Vagina (tissue), 2 donors: ENCODE measurements around the gene TENM4. TPM values are rescaled to one million over a fixed set of nuclear protein-coding genes. Genes with fewer than 3 reads are reported as not detected.

Source experiments
- DNase-seq, 2 donors: peaks; one replicate each; pipeline ENCODE4 v3.0.0-alpha.2; 2017; ENCODE audit errors: extremely low spot score in 2 of 2
- H3K27ac ChIP-seq: fragments of 200-600 bp; sonication (generic); one replicate; pipeline ENCODE4 v1.5.1; 2019
- H3K27me3 ChIP-seq: fragments of 200-600 bp; sonication (generic); one replicate; pipeline ENCODE4 v1.5.1; 2019
- H3K36me3 ChIP-seq, 2 donors: fragments of 200-600 bp; sonication (generic); one replicate each; pipeline ENCODE4 v1.5.1; 2017 to 2019
- H3K4me1 ChIP-seq: fragments of 200-600 bp; sonication (generic); one replicate; pipeline ENCODE4 v1.5.1; 2019
- H3K4me3 ChIP-seq, 2 donors: fragments of 200-600 bp; sonication (generic); 1 replicate in 1 of 2; 2 replicates in 1 of 2; pipeline ENCODE4 v1.5.1; 2016 to 2019
- H3K9me3 ChIP-seq: fragments of 200-600 bp; sonication (generic); one replicate; pipeline ENCODE4 v1.5.1; 2019
- POLR2A ChIP-seq, 2 donors: fragments of 450-650 bp; IDR thresholded peaks; one replicate each; pipeline ENCODE4 v1.6.1; 2017; ENCODE audit warnings: antibody characterized with exemption in 2 of 2, mild to moderate bottlenecking in 2 of 2, moderate library complexity in 2 of 2
- POLR2AphosphoS5 ChIP-seq, 2 donors: sonication (generic); formaldehyde crosslinking; IDR thresholded peaks; one replicate each; pipeline ENCODE4 v1.9.0; 2017; ENCODE audit warnings: antibody characterized with exemption in 2 of 2, mild to moderate bottlenecking in 2 of 2, low read depth in 1 of 2; ENCODE audit not compliant: insufficient read depth in 1 of 2
- intact Hi-C: fragments of 100-400 bp; cut with DNase I; formaldehyde crosslinking; loops from one replicate; pipeline ENCODE4 v1.15.1; 2023
- total RNA-seq: library from RNA; depleted of rRNA; stranded (reverse); fragments of >200 nt; gene quantifications from one replicate; pipeline ENCODE4 v1.2.3, GENCODE V29; 2016
- TF ChIP-seq, protein P1 (sequence below), 3 experiments: fragments of 450-650 bp in 2 of 3; fragments of 200-600 bp in 1 of 3; sonication (generic) in 1 of 3; IDR thresholded peaks; one replicate each; pipeline ENCODE4 v1.5.1; 2017 to 2019; ENCODE audit warnings: antibody characterized with exemption in 3 of 3, mild to moderate bottlenecking in 2 of 3, moderate library complexity in 2 of 3

Gene TENM4
- total RNA-seq, 1 donor from 2014 or later, result 12.5 TPM

DNA sequence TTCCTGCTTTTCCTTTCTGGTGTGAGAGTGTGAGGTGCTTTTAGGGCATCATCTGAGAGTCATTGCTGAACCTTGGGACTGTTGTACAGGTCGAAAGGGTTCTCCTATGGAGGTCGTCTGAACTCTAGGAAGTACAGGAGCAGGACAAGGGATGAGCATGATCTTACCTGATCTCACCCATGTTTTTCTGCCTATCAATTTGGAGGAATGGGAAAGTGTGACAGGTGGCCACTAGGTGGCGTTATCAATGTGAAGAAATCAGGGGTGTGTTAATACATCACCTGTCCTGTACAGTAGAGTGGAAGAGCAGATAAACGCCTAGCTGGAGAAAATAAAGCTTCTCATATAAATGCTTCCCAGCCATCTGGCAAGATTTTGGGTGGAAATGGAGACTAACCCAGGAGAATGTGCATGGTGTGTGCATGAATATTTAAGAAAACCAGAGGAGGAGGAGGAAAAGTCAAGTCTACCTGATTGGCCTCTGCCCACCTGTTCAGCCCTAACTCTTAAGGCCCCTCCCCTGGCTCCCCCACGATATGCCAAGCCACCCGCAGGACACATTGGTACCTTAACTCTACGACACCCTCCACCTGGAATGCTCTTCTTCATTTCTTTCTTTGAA is 794.2 kb downstream of the TENM4 start:
- H3K9me3 ChIP-seq, result no peaks in the 10 kb centered on the region
- TF ChIP-seq POLR2AphosphoS5 (IDR thresholded peaks at IDR 0.05; ENCODE audit: insufficient read depth in 1 of 2, low read depth in 1 of 2), result no peak
- TF ChIP-seq, protein P1, sequence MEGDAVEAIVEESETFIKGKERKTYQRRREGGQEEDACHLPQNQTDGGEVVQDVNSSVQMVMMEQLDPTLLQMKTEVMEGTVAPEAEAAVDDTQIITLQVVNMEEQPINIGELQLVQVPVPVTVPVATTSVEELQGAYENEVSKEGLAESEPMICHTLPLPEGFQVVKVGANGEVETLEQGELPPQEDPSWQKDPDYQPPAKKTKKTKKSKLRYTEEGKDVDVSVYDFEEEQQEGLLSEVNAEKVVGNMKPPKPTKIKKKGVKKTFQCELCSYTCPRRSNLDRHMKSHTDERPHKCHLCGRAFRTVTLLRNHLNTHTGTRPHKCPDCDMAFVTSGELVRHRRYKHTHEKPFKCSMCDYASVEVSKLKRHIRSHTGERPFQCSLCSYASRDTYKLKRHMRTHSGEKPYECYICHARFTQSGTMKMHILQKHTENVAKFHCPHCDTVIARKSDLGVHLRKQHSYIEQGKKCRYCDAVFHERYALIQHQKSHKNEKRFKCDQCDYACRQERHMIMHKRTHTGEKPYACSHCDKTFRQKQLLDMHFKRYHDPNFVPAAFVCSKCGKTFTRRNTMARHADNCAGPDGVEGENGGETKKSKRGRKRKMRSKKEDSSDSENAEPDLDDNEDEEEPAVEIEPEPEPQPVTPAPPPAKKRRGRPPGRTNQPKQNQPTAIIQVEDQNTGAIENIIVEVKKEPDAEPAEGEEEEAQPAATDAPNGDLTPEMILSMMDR (IDR thresholded peaks at IDR 0.05), result peak; percentile 54 to 58 (median 57)
- no peak overlapping the region for H3K27ac ChIP-seq
- DNase-seq, result peak; percentile 67 to 82
- H3K4me3 ChIP-seq, result no peak overlapping the region
- no peaks in the 10 kb centered on the region for H3K4me1 ChIP-seq
- H3K27me3 ChIP-seq, result no peaks in the 10 kb centered on the region
- intact Hi-C loops, result loop anchor here (10.0 kb wide), 2 partner anchors 318 to 848 kb away; no protein-coding TSS in a partner anchor
- no peaks in the 10 kb centered on the region for H3K36me3 ChIP-seq

DNA sequence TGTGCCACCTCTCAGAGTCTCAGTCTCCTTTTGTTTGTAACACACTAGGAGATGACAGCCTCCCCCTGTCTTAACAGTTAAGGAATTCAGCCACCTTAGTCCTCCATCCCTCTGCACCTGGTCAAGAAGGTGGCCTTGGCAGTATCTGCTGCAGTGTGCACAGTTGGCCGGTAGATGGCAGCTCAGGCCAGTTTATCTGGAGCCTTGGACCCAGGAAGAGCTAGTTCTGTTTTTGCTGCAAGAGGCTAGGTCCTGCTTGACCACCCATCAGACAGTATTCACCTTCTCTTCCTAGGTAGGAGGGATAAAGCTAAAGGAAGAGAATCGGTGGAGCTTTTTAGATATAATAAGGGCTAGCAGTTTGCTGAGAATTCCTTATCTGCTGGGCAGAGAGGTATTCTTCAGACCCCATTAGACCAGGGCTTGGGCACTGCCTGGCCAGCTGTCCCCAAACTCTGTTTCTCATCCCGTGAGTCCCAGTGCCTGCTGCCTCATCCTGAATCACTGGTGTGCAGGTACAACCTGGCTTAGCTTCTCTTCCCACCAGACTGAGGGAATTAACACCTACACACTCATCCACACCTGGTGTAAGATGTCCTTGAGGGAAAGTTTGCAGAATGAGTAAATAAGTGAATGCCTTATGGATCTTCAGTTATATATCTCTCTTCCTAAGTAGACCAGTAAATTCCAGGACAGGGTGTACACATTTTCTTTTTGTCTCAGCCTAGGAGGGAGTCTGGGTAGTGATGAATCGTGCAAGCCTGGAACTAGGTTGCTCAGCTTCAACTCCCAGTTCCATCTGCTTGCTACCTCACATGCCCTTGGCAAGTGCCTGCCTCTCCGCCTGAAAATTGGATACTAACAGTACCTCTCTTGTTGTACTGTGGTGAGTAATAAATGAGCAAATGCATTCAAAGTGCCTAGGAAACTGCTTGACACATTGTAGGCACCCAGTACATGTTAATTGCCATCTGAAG is 795.3 kb downstream of the TENM4 start:
- no peak overlapping the region for H3K27ac ChIP-seq
- H3K9me3 ChIP-seq, result no peaks in the 10 kb centered on the region
- TF ChIP-seq, protein P1 (IDR thresholded peaks at IDR 0.05), result peak; percentile 82 to 93 (median 87)
- TF ChIP-seq POLR2AphosphoS5 (IDR thresholded peaks at IDR 0.05; ENCODE audit: insufficient read depth in 1 of 2, low read depth in 1 of 2), result no peak
- H3K36me3 ChIP-seq, result no peaks in the 10 kb centered on the region
- intact Hi-C loops, result loop anchor here (10.0 kb wide), 2 partner anchors 319 to 849 kb away; no protein-coding TSS in a partner anchor
- DNase-seq, result peak in 1 of 2 donors; percentile 82
- no peaks in the 10 kb centered on the region for H3K27me3 ChIP-seq
- no peak overlapping the region for H3K4me3 ChIP-seq
- no peaks in the 10 kb centered on the region for H3K4me1 ChIP-seq

DNA sequence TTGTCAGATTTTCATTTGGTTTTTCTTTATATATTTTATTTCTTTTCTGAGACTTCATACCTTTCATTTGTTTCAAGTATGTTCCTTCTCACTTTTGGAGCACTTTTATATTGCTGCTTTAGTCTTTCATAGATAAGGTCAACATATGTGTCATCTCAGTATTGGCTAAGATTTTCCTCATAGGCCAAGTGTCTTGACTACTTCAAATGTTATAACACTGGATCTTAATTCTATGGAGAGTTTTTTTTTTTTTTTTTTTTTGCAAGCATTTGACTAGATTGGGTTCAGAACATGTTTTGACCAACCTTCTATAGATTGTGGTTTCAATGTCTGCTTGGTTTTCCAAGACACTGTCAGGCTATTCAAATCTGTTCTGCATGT is 797.2 kb downstream of the TENM4 start:
- intact Hi-C loops, result loop anchor here (10.0 kb wide), 2 partner anchors 321 to 851 kb away; no protein-coding TSS in a partner anchor
- Histone ChIP-seq H3K27ac (no peak overlapping the region), H3K9me3 (no peaks in the 10 kb centered on the region), H3K4me1 (no peaks in the 10 kb centered on the region), H3K4me3 (no peak overlapping the region), H3K27me3 (no peaks in the 10 kb centered on the region), H3K36me3 (no peaks in the 10 kb centered on the region)
- no peak for DNase-seq
- no peak for TF ChIP-seq POLR2A (IDR thresholded peaks at IDR 0.05)

DNA sequence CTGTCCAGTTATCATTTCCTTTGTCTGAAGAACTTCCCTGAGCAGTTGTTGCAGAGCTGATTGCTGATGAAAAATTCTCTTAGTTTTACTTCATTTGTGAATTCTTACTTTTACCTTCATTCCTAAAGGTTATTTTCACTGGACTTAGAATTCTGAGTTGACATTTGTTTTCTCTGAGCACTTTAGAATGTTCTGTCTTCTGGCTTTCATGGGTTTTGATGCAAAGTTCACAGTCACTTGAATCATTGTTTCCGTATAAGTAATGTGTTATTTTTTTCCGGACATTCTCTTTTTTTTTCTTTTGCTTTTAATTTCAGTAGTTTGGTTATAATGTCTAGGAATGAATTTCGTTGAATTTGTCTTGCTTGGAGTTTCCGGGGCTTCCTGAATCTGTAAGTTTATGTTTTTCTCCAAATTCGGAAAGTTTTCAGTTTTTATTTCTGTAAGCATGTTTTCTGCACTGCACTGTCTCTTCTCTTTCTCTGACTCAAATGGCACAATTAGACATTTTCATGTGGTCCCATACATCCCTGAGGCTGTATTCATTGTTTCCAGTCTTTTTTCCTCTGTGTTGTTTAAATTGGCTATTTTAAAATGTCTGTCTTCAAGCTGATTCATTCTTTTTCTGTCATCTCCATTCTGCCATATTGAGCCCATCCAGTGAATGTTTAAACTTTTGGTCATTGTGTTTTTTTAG is 797.7 kb downstream of the TENM4 start:
- H3K4me1 ChIP-seq, result no peaks in the 10 kb centered on the region
- H3K4me3 ChIP-seq, result no peak overlapping the region
- DNase-seq, result no peak
- intact Hi-C loops, result loop anchor here (10.0 kb wide), 2 partner anchors 322 to 852 kb away; no protein-coding TSS in a partner anchor
- TF ChIP-seq POLR2AphosphoS5 (IDR thresholded peaks at IDR 0.05; ENCODE audit: insufficient read depth in 1 of 2, low read depth in 1 of 2) (no peak), POLR2A (IDR thresholded peaks at IDR 0.05) (no peak)
- TF ChIP-seq, protein P1 (IDR thresholded peaks at IDR 0.05), result no peak
- no peaks in the 10 kb centered on the region for H3K36me3 ChIP-seq
- H3K27me3 ChIP-seq, result no peaks in the 10 kb centered on the region
- no peak overlapping the region for H3K27ac ChIP-seq
- H3K9me3 ChIP-seq, result no peaks in the 10 kb centered on the region

GRCh38 chr11:78641541-78641940 is 799.3 kb downstream of the TENM4 start:
- no peaks in the 10 kb centered on the region for H3K9me3 ChIP-seq
- H3K4me1 ChIP-seq, result no peaks in the 10 kb centered on the region
- intact Hi-C loops, result loop anchor here (10.0 kb wide), 2 partner anchors 323 to 853 kb away; no protein-coding TSS in a partner anchor
- no peaks in the 10 kb centered on the region for H3K27me3 ChIP-seq
- no peaks in the 10 kb centered on the region for H3K36me3 ChIP-seq
- H3K27ac ChIP-seq, result no peak overlapping the region
- DNase-seq, result no peak
- no peak overlapping the region for H3K4me3 ChIP-seq
- TF ChIP-seq, protein P1 (IDR thresholded peaks at IDR 0.05), result no peak
- no peak for TF ChIP-seq POLR2A (IDR thresholded peaks at IDR 0.05)
- TF ChIP-seq POLR2AphosphoS5 (IDR thresholded peaks at IDR 0.05; ENCODE audit: insufficient read depth in 1 of 2, low read depth in 1 of 2), result no peak
